Measurements from ENCODE around the gene PNMA6E.
A peak's percentile ranks its signal among the peaks of the same experiment; 100 is the strongest.

- TF ChIP-seq, protein P1, sequence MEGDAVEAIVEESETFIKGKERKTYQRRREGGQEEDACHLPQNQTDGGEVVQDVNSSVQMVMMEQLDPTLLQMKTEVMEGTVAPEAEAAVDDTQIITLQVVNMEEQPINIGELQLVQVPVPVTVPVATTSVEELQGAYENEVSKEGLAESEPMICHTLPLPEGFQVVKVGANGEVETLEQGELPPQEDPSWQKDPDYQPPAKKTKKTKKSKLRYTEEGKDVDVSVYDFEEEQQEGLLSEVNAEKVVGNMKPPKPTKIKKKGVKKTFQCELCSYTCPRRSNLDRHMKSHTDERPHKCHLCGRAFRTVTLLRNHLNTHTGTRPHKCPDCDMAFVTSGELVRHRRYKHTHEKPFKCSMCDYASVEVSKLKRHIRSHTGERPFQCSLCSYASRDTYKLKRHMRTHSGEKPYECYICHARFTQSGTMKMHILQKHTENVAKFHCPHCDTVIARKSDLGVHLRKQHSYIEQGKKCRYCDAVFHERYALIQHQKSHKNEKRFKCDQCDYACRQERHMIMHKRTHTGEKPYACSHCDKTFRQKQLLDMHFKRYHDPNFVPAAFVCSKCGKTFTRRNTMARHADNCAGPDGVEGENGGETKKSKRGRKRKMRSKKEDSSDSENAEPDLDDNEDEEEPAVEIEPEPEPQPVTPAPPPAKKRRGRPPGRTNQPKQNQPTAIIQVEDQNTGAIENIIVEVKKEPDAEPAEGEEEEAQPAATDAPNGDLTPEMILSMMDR (IDR thresholded peaks at IDR 0.05; ENCODE audit: poor library complexity, severe bottlenecking): peak; percentile 34
- TF ChIP-seq REST (IDR thresholded peaks at IDR 0.05; ENCODE audit: borderline replicate concordance) (no peak), EZH2 (IDR thresholded peaks at IDR 0.05; ENCODE audit: borderline replicate concordance, insufficient read depth, low read length, poor library complexity, severe bottlenecking) (no peak)
Measured at GRCh38 chrX:153412746-153413720, 11.9 kb upstream of the PNMA6E start.
